Esophagus squamous epithelium (tissue), 4 donors: ENCODE data around the gene S100A3.

Experiments used
- CTCF ChIP-seq, 6 experiments: fragments of 450-650 bp in 4 of 6; fragments of 200-600 bp in 2 of 6; sonication (generic) in 2 of 6; IDR thresholded peaks; one replicate each; pipeline ENCODE4 v1.5.1; 2016 to 2019; ENCODE audit warnings: antibody characterized with exemption in 6 of 6, mild to moderate bottlenecking in 4 of 6, moderate library complexity in 4 of 6
- POLR2A ChIP-seq, 4 donors: fragments of 450-650 bp; IDR thresholded peaks; one replicate each; pipeline ENCODE4 v1.6.1; 2017; ENCODE audit warnings: antibody characterized with exemption in 4 of 4, mild to moderate bottlenecking in 4 of 4, moderate library complexity in 3 of 4

GRCh38 chr1:153557877-153558276 lies 8.8 kb upstream of the S100A3 start:
- no peak for TF ChIP-seq CTCF (IDR thresholded peaks at IDR 0.05)
- TF ChIP-seq POLR2A (IDR thresholded peaks at IDR 0.05), result no peak
